Natural killer cell treated with Interleukin-12 subunit alpha and Interleukin-12 subunit beta and Interleukin-15 and Interleukin-18, amount 100 ng/mL, for 72 hours (primary cell): ENCODE results near the gene HMHB1. TPM values are rescaled to one million over a fixed set of nuclear protein-coding genes. Genes with fewer than 3 reads are reported as not detected.

Experiments
- ATAC-seq, 2 donors: fragments of 150-1000 bp; cut with Tn5 transposase in 1 of 2; sonication (Bioruptor Pico), chemical (Tn5 transposase) in 1 of 2; 2 replicates each; pipeline ENCODE4 v1.10.0; 2021
- DNase-seq: peaks from one replicate; pipeline ENCODE4 v3.0.0; 2022; ENCODE audit warnings: low spot score
- H3K27ac Mint-ChIP-seq, 2 donors: 1 replicate in 1 of 2; 2 replicates in 1 of 2; pipeline ENCODE4 v1.8.0; 2022; ENCODE audit warnings: mixed read lengths in 2 of 2, mild to moderate bottlenecking in 1 of 2, moderate library complexity in 1 of 2
- H3K27me3 Mint-ChIP-seq, 2 donors: 1 replicate in 1 of 2; 2 replicates in 1 of 2; pipeline ENCODE4 v1.8.0; 2022; ENCODE audit warnings: mixed read lengths in 2 of 2
- H3K36me3 Mint-ChIP-seq: one replicate; pipeline ENCODE4 v1.8.0; 2022; ENCODE audit warnings: mixed read lengths
- H3K4me1 Mint-ChIP-seq, 2 donors: 1 replicate in 1 of 2; 2 replicates in 1 of 2; pipeline ENCODE4 v1.8.0; 2022; ENCODE audit warnings: low read depth in 2 of 2, mixed read lengths in 2 of 2, mild to moderate bottlenecking in 1 of 2
- H3K4me3 Mint-ChIP-seq: one replicate; pipeline ENCODE4 v1.8.0; 2022; ENCODE audit warnings: mixed read lengths
- H3K9me3 Mint-ChIP-seq: 2 replicates; pipeline ENCODE4 v1.8.0; 2022; ENCODE audit warnings: mixed read lengths
- total RNA-seq, 2 donors: library from RNA; stranded (reverse); gene quantifications; one replicate each; pipeline ENCODE4 v1.2.3, GENCODE V29; 2022

Gene HMHB1
- total RNA-seq, 2 donors from 2014 or later: 1.5 TPM; not detected in 1

DNA sequence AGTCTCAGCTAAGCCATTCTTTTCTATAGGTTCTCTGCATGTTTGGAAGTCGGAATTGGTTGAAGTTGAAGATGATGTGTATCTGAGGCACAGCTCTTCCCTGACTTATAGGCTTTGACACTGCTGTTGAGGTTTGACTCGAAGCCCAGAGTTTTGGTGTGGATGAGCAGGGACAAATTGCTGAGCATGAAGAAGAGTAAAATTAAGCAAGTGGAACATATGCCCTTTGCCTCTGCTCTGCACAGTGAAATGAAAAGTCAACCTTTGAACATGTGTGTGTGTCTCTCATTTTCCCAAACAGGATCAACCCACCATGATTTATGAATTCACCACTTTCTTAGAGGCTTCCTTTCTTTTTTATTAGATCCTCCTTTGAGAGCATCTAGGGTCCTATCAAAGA, 8.5 kb downstream of the HMHB1 start:
- DNase-seq: no peak
- no peak overlapping the region for H3K27ac Mint-ChIP-seq
- H3K4me3 Mint-ChIP-seq: no peak overlapping the region

DNA sequence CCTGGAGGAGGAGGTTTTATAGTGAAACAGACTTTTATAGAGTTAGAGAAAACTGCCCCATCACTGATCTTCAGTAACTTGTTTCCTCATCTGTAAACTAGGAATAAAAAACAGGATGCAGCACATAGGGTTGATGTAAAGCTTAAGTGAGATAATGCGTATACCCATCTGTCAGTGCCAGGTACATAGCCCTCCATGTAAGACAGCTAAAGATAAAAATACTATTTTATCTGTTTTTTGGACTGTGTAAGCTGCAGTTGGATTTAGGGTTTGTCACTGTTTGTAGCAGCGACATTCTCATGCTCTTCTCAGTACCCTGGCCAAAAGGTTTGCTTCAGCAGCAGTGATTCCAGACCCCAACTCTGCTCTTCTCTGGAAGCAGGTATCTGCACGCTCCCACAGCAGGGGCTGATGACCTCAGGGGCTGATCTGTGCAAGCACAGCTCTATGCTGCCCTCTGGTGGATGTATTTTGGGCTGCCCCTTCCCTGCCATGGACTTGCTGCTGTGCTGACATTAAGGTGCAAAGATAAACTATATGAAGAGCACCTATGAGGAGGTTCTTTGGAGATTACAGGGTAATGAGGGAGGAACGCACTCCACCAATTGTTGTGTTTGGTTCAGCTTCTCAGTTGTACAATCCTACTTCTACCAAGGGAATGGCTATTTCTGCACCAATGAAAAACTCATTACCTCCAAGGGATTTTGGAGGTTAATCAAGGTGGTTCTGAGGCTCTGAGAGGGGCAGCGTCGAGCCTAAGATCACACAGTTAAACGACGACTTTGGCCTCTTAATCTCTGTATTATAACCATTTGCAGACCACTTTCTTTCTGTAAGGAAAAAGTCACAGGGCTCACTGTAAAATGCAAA, 13.1 kb downstream of the HMHB1 start:
- Mint-ChIP-seq H3K27ac (no peak overlapping the region), H3K36me3 (no peaks in the 10 kb centered on the region), H3K27me3 (no peaks in the 10 kb centered on the region), H3K4me3 (no peak overlapping the region), H3K4me1 (peaks cover 11 to 18% of the 10 kb centered on the region in 2 donors), H3K9me3 (no peaks in the 10 kb centered on the region)
- DNase-seq: peak; percentile 84
- peak; percentile 89 to 90 for ATAC-seq

More for the DNA sequence above, 8.5 kb downstream of the HMHB1 start:
- no peaks in the 10 kb centered on the region for H3K9me3 Mint-ChIP-seq
- no peaks in the 10 kb centered on the region for H3K4me1 Mint-ChIP-seq
- no peaks in the 10 kb centered on the region for H3K27me3 Mint-ChIP-seq
- ATAC-seq: no peak
- peaks cover 5% of the 10 kb centered on the region for H3K36me3 Mint-ChIP-seq

GRCh38 chr5:143826951-143827444, 15.0 kb downstream of the HMHB1 start:
- H3K4me1 Mint-ChIP-seq: peaks cover 11 to 18% of the 10 kb centered on the region in 2 donors
- H3K36me3 Mint-ChIP-seq: no peaks in the 10 kb centered on the region
- H3K27me3 Mint-ChIP-seq: no peaks in the 10 kb centered on the region
- no peaks in the 10 kb centered on the region for H3K9me3 Mint-ChIP-seq
- peak overlapping the region; percentile 14 to 43 for H3K27ac Mint-ChIP-seq
- DNase-seq (no peak), ATAC-seq (peak; percentile 81 to 86)
- peak overlapping the region; percentile 33 for H3K4me3 Mint-ChIP-seq

DNA sequence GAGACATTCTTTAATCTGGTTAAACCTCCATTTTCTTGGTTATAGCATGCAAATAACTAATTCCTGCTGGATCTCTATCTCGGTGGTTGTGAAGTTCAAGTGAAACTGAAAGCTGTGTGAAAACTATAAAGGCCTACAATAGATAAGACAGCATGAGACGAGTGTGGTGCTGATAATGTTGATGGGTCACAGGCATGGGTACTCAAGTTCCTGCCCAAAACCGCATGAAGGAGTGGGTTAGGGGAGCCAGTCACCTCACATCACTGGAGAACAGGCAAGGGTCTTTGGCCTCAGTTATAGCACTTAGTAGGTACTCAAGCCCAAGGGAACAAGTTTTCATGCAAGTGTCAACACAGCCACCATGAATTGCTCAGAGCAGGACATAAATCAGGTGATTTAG, 16.7 kb downstream of the HMHB1 start:
- Mint-ChIP-seq H3K27me3 (no peaks in the 10 kb centered on the region), H3K27ac (peak overlapping the region in 1 of 2 donors; percentile 26), H3K4me3 (peak overlapping the region; percentile 40), H3K4me1 (peaks cover 11 to 18% of the 10 kb centered on the region in 2 donors), H3K36me3 (no peaks in the 10 kb centered on the region), H3K9me3 (no peaks in the 10 kb centered on the region)
- ATAC-seq (peak; percentile 34 to 46), DNase-seq (no peak)

- Mint-ChIP-seq H3K27me3 (peaks cover 0 to 2% of the 10 kb centered on the region in 2 donors), H3K27ac (no peak overlapping the region), H3K4me3 (no peak overlapping the region), H3K9me3 (no peaks in the 10 kb centered on the region), H3K36me3 (no peaks in the 10 kb centered on the region), H3K4me1 (peaks cover 5 to 7% of the 10 kb centered on the region in 2 donors)
- DNase-seq (no peak), ATAC-seq (no peak)
Measured at GRCh38 chr5:143833177-143833576, 21.2 kb downstream of the HMHB1 start.

DNA sequence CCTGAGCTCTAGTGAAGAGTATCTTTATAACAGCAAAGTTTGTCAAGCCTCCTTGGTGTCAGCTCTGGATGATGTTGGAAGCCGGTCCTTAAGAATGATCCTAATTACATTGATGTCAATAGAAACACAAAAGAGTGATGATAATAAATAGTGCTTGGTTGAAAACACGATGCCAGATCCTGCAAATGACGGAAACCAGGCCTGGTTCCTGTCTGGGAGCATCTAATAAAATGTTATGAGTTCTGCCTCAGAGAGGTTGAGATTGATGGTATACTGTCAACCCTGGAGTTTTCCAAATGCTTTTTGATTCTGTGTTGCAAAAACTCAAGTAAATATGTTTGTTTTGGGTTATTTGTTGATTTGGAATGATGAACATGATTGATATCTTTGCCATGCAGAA, 23.3 kb downstream of the HMHB1 start:
- DNase-seq: no peak
- no peak for ATAC-seq
- Mint-ChIP-seq H3K4me1 (no peaks in the 10 kb centered on the region), H3K36me3 (no peaks in the 10 kb centered on the region), H3K9me3 (no peaks in the 10 kb centered on the region), H3K27me3 (peaks cover 7 to 8% of the 10 kb centered on the region in 2 donors), H3K27ac (no peak overlapping the region), H3K4me3 (no peak overlapping the region)

DNA sequence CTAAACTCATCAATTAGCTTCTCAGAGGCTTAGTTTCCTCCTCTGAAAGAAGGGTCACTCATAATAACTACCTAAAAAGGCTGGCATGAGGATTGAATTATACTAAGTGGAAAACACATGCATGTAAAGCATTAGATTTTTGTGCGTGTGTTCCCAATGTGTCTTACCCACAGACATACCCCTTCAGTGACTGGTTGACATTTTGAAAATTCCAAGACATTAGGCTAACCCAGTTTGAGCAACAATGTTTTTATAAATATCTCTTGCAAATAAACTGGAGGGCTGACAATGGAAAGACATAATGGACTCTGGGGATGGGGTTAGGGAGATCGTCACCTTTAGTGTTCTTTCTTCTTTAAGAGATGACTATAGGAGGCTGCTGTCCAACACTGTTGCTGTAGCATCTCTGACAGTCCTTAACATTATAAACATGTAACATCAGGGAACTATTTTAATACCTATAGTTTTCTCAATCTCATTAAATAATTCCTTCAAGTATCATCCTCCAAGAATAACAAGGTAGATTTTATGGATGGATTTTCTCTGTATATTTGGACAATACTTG, 24.3 kb downstream of the HMHB1 start:
- H3K36me3 Mint-ChIP-seq: no peaks in the 10 kb centered on the region
- H3K4me1 Mint-ChIP-seq: no peaks in the 10 kb centered on the region
- no peak for DNase-seq
- H3K4me3 Mint-ChIP-seq: no peak overlapping the region
- no peaks in the 10 kb centered on the region for H3K9me3 Mint-ChIP-seq
- no peak for ATAC-seq
- H3K27me3 Mint-ChIP-seq: peaks cover 10 to 13% of the 10 kb centered on the region in 2 donors
- H3K27ac Mint-ChIP-seq: no peak overlapping the region

DNA sequence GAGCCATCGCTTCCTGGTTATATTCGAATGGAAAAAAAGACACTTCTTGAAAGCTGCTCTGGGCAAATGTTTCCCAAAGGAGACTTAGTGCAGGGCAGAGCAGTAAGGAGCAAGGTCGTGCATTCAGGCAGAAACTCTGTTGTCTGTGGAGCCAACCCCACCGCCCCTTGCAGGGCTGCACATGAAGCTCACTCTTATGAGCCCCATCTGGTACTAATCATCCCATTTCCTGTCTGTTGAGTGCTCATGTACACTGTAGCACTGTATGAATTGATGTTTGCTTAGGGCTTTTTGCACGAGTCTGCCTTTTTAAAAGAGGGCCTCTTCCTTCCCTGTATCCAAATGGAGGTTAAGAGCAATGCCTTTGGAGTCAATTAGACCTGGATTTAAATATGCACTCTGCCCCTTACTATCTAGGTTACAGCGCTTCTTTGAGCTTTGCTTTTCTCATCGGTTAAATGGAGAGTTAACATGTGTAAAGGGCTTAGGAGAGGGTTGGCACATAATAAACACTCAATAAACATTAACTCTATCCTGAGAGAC, 25.4 kb downstream of the HMHB1 start:
- no peak overlapping the region for H3K4me3 Mint-ChIP-seq
- ATAC-seq (no peak), DNase-seq (no peak)
- no peaks in the 10 kb centered on the region for H3K9me3 Mint-ChIP-seq
- H3K36me3 Mint-ChIP-seq: no peaks in the 10 kb centered on the region
- peaks cover 12 to 19% of the 10 kb centered on the region in 2 donors for H3K27me3 Mint-ChIP-seq
- no peak overlapping the region for H3K27ac Mint-ChIP-seq
- H3K4me1 Mint-ChIP-seq: no peaks in the 10 kb centered on the region

DNA sequence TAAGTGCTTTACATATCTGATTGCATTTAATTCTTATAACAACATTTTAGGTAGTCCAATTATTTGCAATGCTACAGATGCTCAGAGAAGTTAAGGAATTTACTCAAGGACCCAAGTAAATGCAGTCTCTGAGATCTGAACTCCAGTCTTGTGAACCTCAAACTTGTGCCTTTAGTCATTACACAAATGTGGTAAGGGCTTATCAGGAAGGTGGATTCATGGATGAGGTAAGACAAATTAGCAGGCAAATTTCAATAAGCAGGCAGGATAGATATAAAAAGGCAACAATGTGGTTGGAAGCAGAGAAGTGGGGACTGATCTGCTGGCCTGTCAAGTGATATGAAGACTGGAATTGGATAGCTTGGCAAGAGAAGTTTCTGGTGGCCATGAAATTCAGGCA, 29.5 kb downstream of the HMHB1 start:
- no peak overlapping the region for H3K27ac Mint-ChIP-seq
- no peak for DNase-seq
- no peaks in the 10 kb centered on the region for H3K9me3 Mint-ChIP-seq
- ATAC-seq: no peak
- H3K27me3 Mint-ChIP-seq: peaks cover 16 to 27% of the 10 kb centered on the region in 2 donors
- H3K36me3 Mint-ChIP-seq: no peaks in the 10 kb centered on the region
- H3K4me1 Mint-ChIP-seq: no peaks in the 10 kb centered on the region
- no peak overlapping the region for H3K4me3 Mint-ChIP-seq

DNA sequence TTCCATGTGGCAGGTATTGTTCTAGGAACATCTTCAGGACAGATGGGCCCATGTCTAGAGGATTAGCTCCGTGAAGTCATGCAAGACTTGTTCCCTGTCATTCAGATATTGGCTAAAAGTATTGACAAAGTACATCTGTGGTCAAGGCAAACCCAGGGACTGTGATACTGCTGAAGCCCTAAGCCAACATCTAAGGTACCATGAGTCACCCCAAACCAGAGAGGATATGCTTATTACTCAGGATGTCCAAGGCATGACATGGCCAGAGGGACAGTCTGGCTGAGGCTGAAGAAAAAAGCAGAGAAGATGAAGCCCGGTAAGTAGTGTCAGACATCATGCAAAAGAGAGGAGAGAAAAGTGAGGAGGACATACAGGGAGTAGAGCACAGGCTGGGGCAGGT, 31.0 kb downstream of the HMHB1 start:
- no peak overlapping the region for H3K27ac Mint-ChIP-seq
- H3K27me3 Mint-ChIP-seq: peaks cover 14 to 27% of the 10 kb centered on the region in 2 donors
- H3K4me3 Mint-ChIP-seq: no peak overlapping the region
- DNase-seq: no peak
- no peaks in the 10 kb centered on the region for H3K36me3 Mint-ChIP-seq
- no peak for ATAC-seq
- no peaks in the 10 kb centered on the region for H3K4me1 Mint-ChIP-seq
- H3K9me3 Mint-ChIP-seq: no peaks in the 10 kb centered on the region

GRCh38 chr5:143843461-143843860, 31.5 kb downstream of the HMHB1 start:
- H3K4me3 Mint-ChIP-seq: no peak overlapping the region
- H3K9me3 Mint-ChIP-seq: no peaks in the 10 kb centered on the region

GRCh38 chr5:143850050-143850683, 38.2 kb downstream of the HMHB1 start:
- H3K9me3 Mint-ChIP-seq: peaks cover 3% of the 10 kb centered on the region
- peaks cover 4% of the 10 kb centered on the region for H3K36me3 Mint-ChIP-seq
- no peak overlapping the region for H3K27ac Mint-ChIP-seq
- H3K4me3 Mint-ChIP-seq: no peak overlapping the region
- H3K27me3 Mint-ChIP-seq: peaks cover 6 to 8% of the 10 kb centered on the region in 2 donors
- no peaks in the 10 kb centered on the region for H3K4me1 Mint-ChIP-seq
- DNase-seq: no peak
- peak in 1 of 2 donors; percentile 43 for ATAC-seq

More at GRCh38 chr5:143843461-143843860, 31.5 kb downstream of the HMHB1 start:
- no peaks in the 10 kb centered on the region for H3K36me3 Mint-ChIP-seq
- H3K27ac Mint-ChIP-seq: no peak overlapping the region
- no peak for DNase-seq
- no peaks in the 10 kb centered on the region for H3K4me1 Mint-ChIP-seq
- no peak for ATAC-seq
- H3K27me3 Mint-ChIP-seq: peaks cover 14 to 27% of the 10 kb centered on the region in 2 donors

DNA sequence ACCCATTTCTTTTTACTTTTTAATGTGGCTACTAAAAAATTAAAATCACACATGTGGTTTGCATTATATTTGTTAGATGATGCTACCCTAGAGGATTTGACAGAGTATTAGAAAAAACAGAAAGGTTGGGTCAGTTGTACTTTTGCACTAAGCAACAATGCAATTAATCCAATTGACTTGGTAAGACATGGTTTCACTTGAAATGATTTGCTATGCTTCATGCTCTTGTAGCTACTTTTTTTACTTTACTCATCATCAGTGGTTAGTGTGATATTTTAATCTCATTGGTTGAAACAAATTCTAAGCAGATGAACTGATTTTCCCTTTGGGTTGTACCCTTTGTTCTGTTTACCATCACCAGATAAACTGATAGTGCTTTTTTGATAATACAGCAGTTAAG, 39.4 kb downstream of the HMHB1 start:
- Mint-ChIP-seq H3K4me3 (no peak overlapping the region), H3K36me3 (peaks cover 4% of the 10 kb centered on the region), H3K9me3 (peaks cover 3% of the 10 kb centered on the region), H3K27ac (no peak overlapping the region), H3K4me1 (no peaks in the 10 kb centered on the region), H3K27me3 (peaks cover 7 to 8% of the 10 kb centered on the region in 2 donors)
- DNase-seq (no peak), ATAC-seq (no peak)
